MCF 10A (cell line): Measurements from ENCODE around the gene NBPF3. TPM values are rescaled to one million over a fixed set of nuclear protein-coding genes. Genes with fewer than 3 reads are reported as not detected.
A peak's percentile ranks its signal among the peaks of the same experiment; 100 is the strongest.
"Not testable (repeated sequence)": the region's sequence is repeated elsewhere in the genome, so short reads cannot be mapped to it uniquely, and the experiment has no call there.

Experiments used
- BruUV-seq: library from RNA; stranded (reverse); fragments of 400-500 nt; replicated peaks from 2 replicates; lab custom pipeline; 2021; lab: Mats Ljungman, UMichigan
- CTCF ChIA-PET: fragments of 300-600 bp; sonication (Branson Sonifier 250); formaldehyde crosslinking; extraction: SDS; loops from one replicate; lab custom pipeline; 2021; ENCODE audit warnings: antibody characterized with exemption, inconsistent platforms; lab: Yijun Ruan, JAX
- POLR2A ChIA-PET: fragments of 300-600, 350-650 bp; sonication (Branson Sonifier 250); formaldehyde crosslinking; extraction: SDS; loops from one replicate; lab custom pipeline; 2020; ENCODE audit warnings: antibody characterized with exemption, inconsistent platforms; lab: Yijun Ruan, JAX
- DNase-seq: peaks from one replicate; pipeline ENCODE4 v3.0.0-alpha.2; 2018; ENCODE audit not compliant: unreplicated experiment
- H3K27ac Mint-ChIP-seq: one replicate; pipeline ENCODE4 v1.8.0; 2022; ENCODE audit warnings: mild to moderate bottlenecking, low read depth, mixed read lengths; ENCODE audit not compliant: unreplicated experiment
- H3K27me3 Mint-ChIP-seq: one replicate; pipeline ENCODE4 v1.8.0; 2022; ENCODE audit warnings: mixed read lengths; ENCODE audit not compliant: insufficient read depth, unreplicated experiment
- H3K36me3 Mint-ChIP-seq: one replicate; pipeline ENCODE4 v1.8.0; 2022; ENCODE audit warnings: mild to moderate bottlenecking, moderate library complexity, mixed read lengths; ENCODE audit not compliant: insufficient read depth, unreplicated experiment
- H3K4me1 Mint-ChIP-seq: one replicate; pipeline ENCODE4 v1.8.0; 2022; ENCODE audit warnings: mixed read lengths; ENCODE audit not compliant: insufficient read depth, unreplicated experiment
- H3K4me3 Mint-ChIP-seq: one replicate; pipeline ENCODE4 v1.8.0; 2022; ENCODE audit warnings: mild to moderate bottlenecking, moderate library complexity, mixed read lengths; ENCODE audit not compliant: unreplicated experiment
- H3K9me3 Mint-ChIP-seq: one replicate; pipeline ENCODE4 v1.8.0; 2022; ENCODE audit warnings: mixed read lengths; ENCODE audit not compliant: unreplicated experiment
- CTCF ChIP-seq: fragments of 200-600 bp; IDR thresholded peaks from one replicate; pipeline ENCODE4 v1.8.0; 2022; ENCODE audit warnings: antibody characterized with exemption, mild to moderate bottlenecking; ENCODE audit not compliant: unreplicated experiment
- intact Hi-C: fragments of 100-400 bp; cut with micrococcal nuclease; formaldehyde crosslinking; loops from 2 replicates; pipeline ENCODE4 v1.14.1; 2022
- total RNA-seq: library from RNA; stranded (reverse); gene quantifications from 2 replicates; pipeline ENCODE4 v1.2.3, GENCODE V29; 2022

The NBPF3 gene
- total RNA-seq, 1 experiment from 2014 or later, result 6.5 TPM

DNA sequence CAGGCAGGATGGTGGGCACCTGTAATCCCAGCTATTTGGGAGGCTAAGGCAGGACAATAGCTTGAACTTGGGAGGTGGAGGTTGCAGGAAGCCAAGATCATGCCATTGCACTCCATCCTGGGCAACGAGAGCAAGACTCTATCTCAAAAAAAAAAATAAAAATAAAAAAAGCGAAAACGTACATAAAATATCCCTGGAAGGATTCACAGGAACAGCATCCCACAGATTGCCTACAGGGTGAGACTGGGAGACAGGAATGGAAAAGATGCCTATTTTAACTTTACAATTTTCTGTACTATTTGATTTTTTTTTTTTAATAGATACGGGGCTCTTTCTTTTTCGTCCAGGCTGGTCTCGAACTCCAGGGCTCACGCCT is 604 bp upstream of the NBPF3 start:
- Mint-ChIP-seq H3K4me3 (peak overlapping the region; percentile 94), H3K4me1 (peaks cover 4% of the 10 kb centered on the region), H3K36me3 (peaks cover 6% of the 10 kb centered on the region), H3K27ac (peak overlapping the region; percentile 88), H3K27me3 (no peaks in the 10 kb centered on the region), H3K9me3 (no peaks in the 10 kb centered on the region)
- intact Hi-C loops, result no loop called here
- TF ChIP-seq CTCF, result no peak
- CTCF ChIA-PET, result interaction anchor here (1.1 kb wide), 1 partner anchor 96 kb away, joined by 3 read pairs; no protein-coding TSS in a partner anchor
- POLR2A ChIA-PET, result no interaction called here
- DNase-seq, result no peak
- BruUV-seq, result no TSS peak

GRCh38 chr1:21440630-21441125 is 741 bp downstream of the NBPF3 start:
- H3K27me3 Mint-ChIP-seq, H3K4me1 Mint-ChIP-seq, intact Hi-C loops, H3K9me3 Mint-ChIP-seq, H3K36me3 Mint-ChIP-seq: not testable (repeated sequence)
- ChIA-PET POLR2A (interaction anchor here (0.6 to 1.3 kb wide), 5 partner anchors 9 to 308 kb away, joined by 3 to 4 read pairs (median 3); no protein-coding TSS in a partner anchor), CTCF (interaction anchor here (0.6 to 0.7 kb wide), 2 partner anchors 152 to 185 kb away, joined by 3 read pairs; no protein-coding TSS in a partner anchor)
- DNase-seq, result peak; percentile 3
- TSS peak; percentile 20 for BruUV-seq
- H3K4me3 Mint-ChIP-seq, result peak overlapping the region; percentile 94
- H3K27ac Mint-ChIP-seq, result peak overlapping the region; percentile 88

GRCh38 chr1:21446647-21447046 is 6.7 kb downstream of the NBPF3 start:
- CTCF ChIA-PET, POLR2A ChIA-PET, H3K27me3 Mint-ChIP-seq, H3K4me3 Mint-ChIP-seq, H3K27ac Mint-ChIP-seq, intact Hi-C loops, DNase-seq, BruUV-seq, H3K9me3 Mint-ChIP-seq, H3K4me1 Mint-ChIP-seq: not testable (repeated sequence)
- peaks cover 14% of the 10 kb centered on the region for H3K36me3 Mint-ChIP-seq

DNA sequence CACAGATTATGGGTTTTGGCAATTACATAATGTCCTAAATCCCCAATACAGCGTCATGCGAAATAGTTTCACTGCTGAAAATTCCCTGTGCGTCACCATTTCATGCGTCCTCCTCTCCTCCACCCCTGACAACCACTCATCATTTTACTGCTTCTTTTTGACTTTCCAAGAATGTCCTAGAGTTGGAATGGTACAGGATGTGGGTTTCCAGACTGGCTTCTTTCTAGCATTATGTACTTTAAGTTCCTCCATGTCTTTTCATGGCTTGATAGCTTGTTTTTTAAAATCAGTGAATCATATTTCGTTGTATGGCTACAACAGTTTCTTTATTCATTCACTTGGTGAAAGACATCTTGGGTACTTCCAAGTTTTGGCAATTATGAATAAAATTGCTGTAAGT is 7.4 kb downstream of the NBPF3 start:
- CTCF ChIA-PET, result no interaction called here
- Mint-ChIP-seq H3K4me1 (no peaks in the 10 kb centered on the region), H3K27ac (no peak overlapping the region), H3K9me3 (no peaks in the 10 kb centered on the region), H3K36me3 (peaks cover 14% of the 10 kb centered on the region), H3K27me3 (no peaks in the 10 kb centered on the region), H3K4me3 (no peak overlapping the region)
- TF ChIP-seq CTCF, result no peak
- intact Hi-C loops, result no loop called here
- no TSS peak for BruUV-seq
- no peak for DNase-seq
- POLR2A ChIA-PET, result interaction anchor here (0.6 kb wide), 1 partner anchor 808 kb away, joined by 3 read pairs; no protein-coding TSS in a partner anchor

DNA sequence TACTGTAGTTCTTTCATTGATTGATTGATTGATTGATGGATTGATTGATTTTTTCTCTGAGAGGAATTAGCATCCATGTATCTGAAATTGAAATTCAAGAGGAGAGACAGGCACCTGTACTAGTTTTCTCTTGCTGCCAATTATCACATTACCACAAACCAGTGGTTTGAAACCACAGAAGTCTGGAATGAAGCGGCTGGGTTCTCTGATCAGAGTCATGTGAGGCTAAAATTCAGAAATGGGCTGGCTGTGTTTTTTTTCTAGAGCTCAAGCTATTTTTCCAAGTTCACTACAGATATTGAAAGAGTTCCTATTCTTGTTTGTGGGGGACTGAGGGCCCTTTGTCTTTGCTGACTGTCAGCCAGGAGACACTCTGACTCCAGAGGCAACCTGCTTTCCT is 10.0 kb downstream of the NBPF3 start:
- H3K36me3 Mint-ChIP-seq, result peaks cover 20% of the 10 kb centered on the region
- BruUV-seq, result no TSS peak
- DNase-seq, result no peak
- H3K27me3 Mint-ChIP-seq, result no peaks in the 10 kb centered on the region
- intact Hi-C loops, result no loop called here
- CTCF ChIA-PET, result no interaction called here
- TF ChIP-seq CTCF, result no peak
- H3K27ac Mint-ChIP-seq, result no peak overlapping the region
- no peak overlapping the region for H3K4me3 Mint-ChIP-seq
- POLR2A ChIA-PET, result interaction anchor here (1.1 kb wide), 1 partner anchor 9 kb away, joined by 3 read pairs; no protein-coding TSS in a partner anchor
- peaks cover 16% of the 10 kb centered on the region for H3K4me1 Mint-ChIP-seq
- H3K9me3 Mint-ChIP-seq, result no peaks in the 10 kb centered on the region
